ENCODE results near the gene RAI1.

Gene RAI1

GRCh38 chr17:17822189-17822588, 140.9 kb downstream of the RAI1 start:
- Histone ChIP-seq H3K36me3 (ENCODE audit: insufficient read depth, low read length) (peaks cover 38% of the 10 kb centered on the region), H3K4me3 (peak overlapping the region; percentile 86), H3K9me3 (ENCODE audit: low read depth, low read length) (no peaks in the 10 kb centered on the region), H3K9ac (ENCODE audit: insufficient read length) (peak overlapping the region; percentile 77), H3K27ac (peak overlapping the region; percentile 72)
- DNase-seq (ENCODE audit: low read depth, low spot score): no peak
- TF ChIP-seq EZH2 (IDR thresholded peaks at IDR 0.05) (no peak), POLR2AphosphoS5 (IDR thresholded peaks at IDR 0.05; ENCODE audit: borderline replicate concordance, low read depth, low read length) (no peak), FOXP2 (optimal IDR thresholded peaks at IDR 0.05; ENCODE audit: control extremely low read depth, extremely low read length, insufficient read depth) (no peak)

- peak overlapping the region; percentile 77 for H3K9ac ChIP-seq (ENCODE audit: insufficient read length)
- H3K4me3 ChIP-seq: peak overlapping the region; percentile 86
- DNase-seq (ENCODE audit: low read depth, low spot score): no peak
- no peaks in the 10 kb centered on the region for H3K9me3 ChIP-seq (ENCODE audit: low read depth, low read length)
- H3K36me3 ChIP-seq (ENCODE audit: insufficient read depth, low read length): peaks cover 34% of the 10 kb centered on the region
- H3K27ac ChIP-seq: peak overlapping the region; percentile 72
- TF ChIP-seq POLR2AphosphoS5 (IDR thresholded peaks at IDR 0.05; ENCODE audit: borderline replicate concordance, low read depth, low read length): no peak
- no peak for TF ChIP-seq EZH2 (IDR thresholded peaks at IDR 0.05)
- TF ChIP-seq FOXP2 (optimal IDR thresholded peaks at IDR 0.05; ENCODE audit: control extremely low read depth, extremely low read length, insufficient read depth): no peak
These were observed 141.4 kb downstream of the RAI1 start for GRCh38 chr17:17822616-17823015.

- DNase-seq (ENCODE audit: low read depth, low spot score): no peak
- H3K36me3 ChIP-seq (ENCODE audit: insufficient read depth, low read length): peaks cover 25% of the 10 kb centered on the region
- no peak for TF ChIP-seq EZH2 (IDR thresholded peaks at IDR 0.05)
- TF ChIP-seq POLR2AphosphoS5 (IDR thresholded peaks at IDR 0.05; ENCODE audit: borderline replicate concordance, low read depth, low read length): no peak
- no peak for TF ChIP-seq FOXP2 (optimal IDR thresholded peaks at IDR 0.05; ENCODE audit: control extremely low read depth, extremely low read length, insufficient read depth)
- peak overlapping the region; percentile 99 for H3K27ac ChIP-seq
- no peaks in the 10 kb centered on the region for H3K9me3 ChIP-seq (ENCODE audit: low read depth, low read length)
- peak overlapping the region; percentile 78 for H3K9ac ChIP-seq (ENCODE audit: insufficient read length)
- peak overlapping the region; percentile 86 for H3K4me3 ChIP-seq
These were observed 142.3 kb downstream of the RAI1 start for GRCh38 chr17:17823433-17824118.

- TF ChIP-seq POLR2AphosphoS5 (IDR thresholded peaks at IDR 0.05; ENCODE audit: borderline replicate concordance, low read depth, low read length): no peak
- TF ChIP-seq EZH2 (IDR thresholded peaks at IDR 0.05): no peak
- no peak for TF ChIP-seq FOXP2 (optimal IDR thresholded peaks at IDR 0.05; ENCODE audit: control extremely low read depth, extremely low read length, insufficient read depth)
- Histone ChIP-seq H3K36me3 (ENCODE audit: insufficient read depth, low read length) (peaks cover 19% of the 10 kb centered on the region), H3K9ac (ENCODE audit: insufficient read length) (peak overlapping the region; percentile 78), H3K27ac (peak overlapping the region; percentile 99), H3K9me3 (ENCODE audit: low read depth, low read length) (no peaks in the 10 kb centered on the region), H3K4me3 (peak overlapping the region; percentile 77)
- DNase-seq (ENCODE audit: low read depth, low spot score): no peak
These were observed 143.0 kb downstream of the RAI1 start for GRCh38 chr17:17824119-17824782.

- no peak for TF ChIP-seq FOXP2 (optimal IDR thresholded peaks at IDR 0.05; ENCODE audit: control extremely low read depth, extremely low read length, insufficient read depth)
- TF ChIP-seq EZH2 (IDR thresholded peaks at IDR 0.05): no peak
- TF ChIP-seq POLR2AphosphoS5 (IDR thresholded peaks at IDR 0.05; ENCODE audit: borderline replicate concordance, low read depth, low read length): no peak
- no peak for DNase-seq (ENCODE audit: low read depth, low spot score)
- peak overlapping the region; percentile 78 for H3K9ac ChIP-seq (ENCODE audit: insufficient read length)
- peak overlapping the region; percentile 99 for H3K27ac ChIP-seq
- H3K4me3 ChIP-seq: peak overlapping the region; percentile 36; the same call in 1 of the 2 replicates
- peaks cover 11% of the 10 kb centered on the region for H3K36me3 ChIP-seq (ENCODE audit: insufficient read depth, low read length)
- H3K9me3 ChIP-seq (ENCODE audit: low read depth, low read length): no peaks in the 10 kb centered on the region
These were observed 143.7 kb downstream of the RAI1 start for GRCh38 chr17:17824783-17825614.

GRCh38 chr17:17826342-17826713, 145.1 kb downstream of the RAI1 start:
- H3K27ac ChIP-seq: peak overlapping the region; percentile 82
- H3K36me3 ChIP-seq (ENCODE audit: insufficient read depth, low read length): no peaks in the 10 kb centered on the region; the same call in 1 of the 2 replicates
- no peak overlapping the region for H3K9ac ChIP-seq (ENCODE audit: insufficient read length)
- H3K4me3 ChIP-seq: no peak overlapping the region
- no peaks in the 10 kb centered on the region for H3K9me3 ChIP-seq (ENCODE audit: low read depth, low read length)
- no peak for DNase-seq (ENCODE audit: low read depth, low spot score)
- no peak for TF ChIP-seq EZH2 (IDR thresholded peaks at IDR 0.05)
- no peak for TF ChIP-seq POLR2AphosphoS5 (IDR thresholded peaks at IDR 0.05; ENCODE audit: borderline replicate concordance, low read depth, low read length)
- no peak for TF ChIP-seq FOXP2 (optimal IDR thresholded peaks at IDR 0.05; ENCODE audit: control extremely low read depth, extremely low read length, insufficient read depth)

- H3K36me3 ChIP-seq (ENCODE audit: insufficient read depth, low read length): peaks cover 7% of the 10 kb centered on the region; the same call in 1 of the 2 replicates
- no peak overlapping the region for H3K9ac ChIP-seq (ENCODE audit: insufficient read length)
- no peak overlapping the region for H3K4me3 ChIP-seq
- no peaks in the 10 kb centered on the region for H3K9me3 ChIP-seq (ENCODE audit: low read depth, low read length)
- TF ChIP-seq FOXP2 (optimal IDR thresholded peaks at IDR 0.05; ENCODE audit: control extremely low read depth, extremely low read length, insufficient read depth) (no peak), EZH2 (IDR thresholded peaks at IDR 0.05) (no peak), POLR2AphosphoS5 (IDR thresholded peaks at IDR 0.05; ENCODE audit: borderline replicate concordance, low read depth, low read length) (no peak)
- H3K27ac ChIP-seq: peak overlapping the region; percentile 82; the same call in 1 of the 2 replicates
- no peak for DNase-seq (ENCODE audit: low read depth, low spot score)
These were observed 145.9 kb downstream of the RAI1 start for GRCh38 chr17:17826942-17827785.
